Neural progenitor cell (in vitro differentiated cells): ENCODE data around the gene MAN2A2. TPM values are rescaled to one million over a fixed set of nuclear protein-coding genes. Genes with fewer than 3 reads are reported as not detected.

Experiments used
- DNase-seq: peaks from one replicate; pipeline ENCODE4 v3.0.0-alpha.2; 2016; ENCODE audit warnings: low spot score
- H2AFZ ChIP-seq: fragments of 200-600 bp; sonication (generic); replicated peaks from 2 replicates; pipeline ENCODE4 v1.6.1; 2016; ENCODE audit warnings: antibody characterized with exemption
- H3F3A ChIP-seq: fragments of 200-600 bp; sonication (generic); 2 replicates; pipeline ENCODE4 v1.6.1; 2016; ENCODE audit warnings: antibody characterized with exemption, low read depth
- H3K27ac ChIP-seq: fragments of 200-600 bp; sonication (generic); 2 replicates; pipeline ENCODE4 v1.5.1; 2016; ENCODE audit warnings: mild to moderate bottlenecking
- H3K27me3 ChIP-seq: fragments of 200-600 bp; sonication (generic); 2 replicates; pipeline ENCODE4 v1.6.1; 2016; ENCODE audit warnings: mild to moderate bottlenecking, moderate library complexity
- H3K36me3 ChIP-seq: fragments of 200-600 bp; sonication (generic); 2 replicates; pipeline ENCODE4 v1.5.1; 2016
- H3K4me1 ChIP-seq: fragments of 200-600 bp; sonication (generic); 2 replicates; pipeline ENCODE4 v1.6.1; 2016; ENCODE audit warnings: mixed run types
- H3K4me2 ChIP-seq: fragments of 200-600 bp; sonication (generic); 2 replicates; pipeline ENCODE4 v1.6.1; 2016
- H3K4me3 ChIP-seq: fragments of 200-600 bp; sonication (generic); 2 replicates; pipeline ENCODE4 v1.5.1; 2016
- H3K79me2 ChIP-seq: fragments of 200-600 bp; sonication (generic); 2 replicates; pipeline ENCODE4 v1.6.1; 2016; ENCODE audit warnings: low read depth
- H3K9ac ChIP-seq: fragments of 200-600 bp; sonication (generic); 2 replicates; pipeline ENCODE4 v1.6.1; 2016
- H3K9me3 ChIP-seq: fragments of 200-600 bp; sonication (generic); 2 replicates; pipeline ENCODE4 v1.5.1; 2016; ENCODE audit warnings: low read depth
- H4K20me1 ChIP-seq: fragments of 200-600 bp; sonication (generic); 2 replicates; pipeline ENCODE4 v1.6.1; 2016; ENCODE audit warnings: low read depth
- H3K27ac Mint-ChIP-seq: 3 replicates; pipeline ENCODE4 v1.8.0; 2021; ENCODE audit warnings: mixed read lengths
- H3K27me3 Mint-ChIP-seq: 2 replicates; pipeline ENCODE4 v1.8.0; 2022; ENCODE audit warnings: low read depth, mild to moderate bottlenecking, inconsistent platforms, moderate library complexity, mixed read lengths; ENCODE audit not compliant: insufficient read depth
- H3K36me3 Mint-ChIP-seq: 3 replicates; pipeline ENCODE4 v1.8.0; 2021; ENCODE audit warnings: mixed read lengths
- H3K4me1 Mint-ChIP-seq: 3 replicates; pipeline ENCODE4 v1.8.0; 2021; ENCODE audit warnings: mixed read lengths
- H3K4me3 Mint-ChIP-seq: 3 replicates; pipeline ENCODE4 v1.8.0; 2021; ENCODE audit warnings: mild to moderate bottlenecking, moderate library complexity, mixed read lengths
- H3K9me3 Mint-ChIP-seq: 3 replicates; pipeline ENCODE4 v1.8.0; 2020; ENCODE audit warnings: mixed read lengths
- EZH2 ChIP-seq: fragments of 200-600 bp; sonication (generic); IDR thresholded peaks from 2 replicates; pipeline ENCODE4 v1.6.1; 2017; ENCODE audit warnings: antibody characterized with exemption, mild to moderate bottlenecking, moderate library complexity
- EZH2phosphoT487 ChIP-seq: fragments of 200-600 bp; sonication (generic); IDR thresholded peaks from 2 replicates; pipeline ENCODE4 v1.6.1; 2017; ENCODE audit warnings: antibody characterized with exemption
- total RNA-seq: library from RNA; depleted of rRNA; stranded (reverse); fragments of >200 nt; gene quantifications from 2 replicates; pipeline ENCODE4 v1.2.3, GENCODE V29; 2015; ENCODE audit warnings: low replicate concordance
- TF ChIP-seq, protein P1 (sequence below): fragments of 200-600 bp; sonication (generic); IDR thresholded peaks from 2 replicates; pipeline ENCODE4 v1.5.1; 2017; ENCODE audit warnings: antibody characterized with exemption, mild to moderate bottlenecking

Gene MAN2A2
- total RNA-seq, 1 donor from 2014 or later, result 7.0 TPM

DNA sequence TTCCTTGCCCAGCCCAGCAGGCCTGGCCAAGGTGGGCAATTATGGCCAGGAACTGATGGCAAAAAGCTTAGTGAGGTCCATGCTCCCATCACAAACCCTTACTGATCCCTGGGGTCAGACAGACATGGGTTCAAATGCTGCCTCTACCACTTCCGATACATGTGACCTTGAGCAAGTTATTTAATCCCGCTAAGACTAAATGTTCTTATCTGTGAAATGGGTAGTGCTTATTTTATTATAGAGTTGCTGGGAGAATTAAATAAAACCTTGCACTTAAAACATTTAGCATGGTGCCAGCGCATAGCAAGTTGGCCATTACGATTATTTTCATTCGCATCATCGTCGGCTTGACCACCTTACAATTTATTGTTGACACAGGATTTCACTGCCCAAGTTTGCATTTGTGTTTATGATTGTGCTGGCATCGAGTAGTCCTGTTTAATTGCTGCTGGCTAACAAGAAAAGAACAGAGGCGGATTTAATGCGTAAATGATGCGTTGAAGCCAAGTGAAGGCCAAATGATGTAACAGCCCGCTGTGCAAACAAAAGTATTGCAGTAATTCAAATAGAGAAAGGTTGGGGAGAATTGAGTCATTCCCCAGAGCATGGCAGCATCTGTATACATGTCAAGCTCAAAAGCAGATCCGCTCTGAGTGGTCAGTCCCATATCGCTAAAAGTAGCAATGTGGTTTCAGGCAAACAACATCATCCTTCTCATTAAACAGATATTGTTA, 42.0 kb upstream of the MAN2A2 start:
- H3K4me2 ChIP-seq, result no peak overlapping the region
- H3K4me3 Mint-ChIP-seq, result no peak overlapping the region
- no peak overlapping the region for H3K9ac ChIP-seq
- no peak overlapping the region for H2AFZ ChIP-seq
- no peaks in the 10 kb centered on the region for H3K36me3 ChIP-seq
- TF ChIP-seq EZH2phosphoT487 (no peak), EZH2 (no peak)
- TF ChIP-seq, protein P1, sequence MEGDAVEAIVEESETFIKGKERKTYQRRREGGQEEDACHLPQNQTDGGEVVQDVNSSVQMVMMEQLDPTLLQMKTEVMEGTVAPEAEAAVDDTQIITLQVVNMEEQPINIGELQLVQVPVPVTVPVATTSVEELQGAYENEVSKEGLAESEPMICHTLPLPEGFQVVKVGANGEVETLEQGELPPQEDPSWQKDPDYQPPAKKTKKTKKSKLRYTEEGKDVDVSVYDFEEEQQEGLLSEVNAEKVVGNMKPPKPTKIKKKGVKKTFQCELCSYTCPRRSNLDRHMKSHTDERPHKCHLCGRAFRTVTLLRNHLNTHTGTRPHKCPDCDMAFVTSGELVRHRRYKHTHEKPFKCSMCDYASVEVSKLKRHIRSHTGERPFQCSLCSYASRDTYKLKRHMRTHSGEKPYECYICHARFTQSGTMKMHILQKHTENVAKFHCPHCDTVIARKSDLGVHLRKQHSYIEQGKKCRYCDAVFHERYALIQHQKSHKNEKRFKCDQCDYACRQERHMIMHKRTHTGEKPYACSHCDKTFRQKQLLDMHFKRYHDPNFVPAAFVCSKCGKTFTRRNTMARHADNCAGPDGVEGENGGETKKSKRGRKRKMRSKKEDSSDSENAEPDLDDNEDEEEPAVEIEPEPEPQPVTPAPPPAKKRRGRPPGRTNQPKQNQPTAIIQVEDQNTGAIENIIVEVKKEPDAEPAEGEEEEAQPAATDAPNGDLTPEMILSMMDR, result no peak
- no peaks in the 10 kb centered on the region for H3K36me3 Mint-ChIP-seq
- no peaks in the 10 kb centered on the region for H3F3A ChIP-seq
- peaks cover 10% of the 10 kb centered on the region for H3K4me1 Mint-ChIP-seq
- peaks cover 4% of the 10 kb centered on the region for H3K27me3 Mint-ChIP-seq
- H3K27me3 ChIP-seq, result no peaks in the 10 kb centered on the region
- H3K9me3 Mint-ChIP-seq, result no peaks in the 10 kb centered on the region
- H3K79me2 ChIP-seq, result no peaks in the 10 kb centered on the region
- H3K27ac ChIP-seq, result no peak overlapping the region
- H3K9me3 ChIP-seq, result no peaks in the 10 kb centered on the region
- H3K4me1 ChIP-seq, result peaks cover 4% of the 10 kb centered on the region
- no peak overlapping the region for H3K27ac Mint-ChIP-seq
- no peak overlapping the region for H3K4me3 ChIP-seq
- no peaks in the 10 kb centered on the region for H4K20me1 ChIP-seq
- no peak for DNase-seq

DNA sequence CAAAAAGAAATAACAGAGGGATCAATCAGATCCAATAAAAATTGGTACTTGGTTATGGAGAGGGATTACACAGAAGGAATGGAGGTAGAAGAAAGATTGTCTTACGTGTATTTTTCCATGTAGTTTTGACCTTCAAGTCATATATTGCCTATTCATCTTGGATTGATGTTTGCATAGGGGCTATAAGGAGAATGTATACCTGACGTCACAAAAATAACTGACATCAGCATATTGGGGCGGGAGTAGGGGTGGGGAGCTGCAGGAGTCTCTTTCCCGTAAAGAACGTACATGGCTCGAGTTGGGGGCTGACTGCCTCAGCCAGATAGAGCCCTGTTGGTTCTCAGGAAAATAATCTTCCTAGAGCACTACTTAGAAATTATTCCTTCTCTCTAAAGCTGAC, 40.6 kb upstream of the MAN2A2 start:
- H3K27me3 Mint-ChIP-seq, result peaks cover 7% of the 10 kb centered on the region
- no peaks in the 10 kb centered on the region for H3K36me3 Mint-ChIP-seq
- peaks cover 10% of the 10 kb centered on the region for H3K4me1 Mint-ChIP-seq
- Histone ChIP-seq H4K20me1 (no peaks in the 10 kb centered on the region), H3K4me2 (no peak overlapping the region), H2AFZ (no peak overlapping the region), H3K4me3 (no peak overlapping the region), H3K9me3 (no peaks in the 10 kb centered on the region), H3K27ac (no peak overlapping the region), H3K4me1 (peaks cover 4% of the 10 kb centered on the region), H3F3A (no peaks in the 10 kb centered on the region), H3K9ac (no peak overlapping the region), H3K36me3 (no peaks in the 10 kb centered on the region), H3K27me3 (no peaks in the 10 kb centered on the region), H3K79me2 (no peaks in the 10 kb centered on the region)
- no peak overlapping the region for H3K27ac Mint-ChIP-seq
- no peak overlapping the region for H3K4me3 Mint-ChIP-seq
- DNase-seq, result no peak
- no peak for TF ChIP-seq EZH2phosphoT487
- TF ChIP-seq EZH2, result no peak
- TF ChIP-seq, protein P1, result no peak
- no peaks in the 10 kb centered on the region for H3K9me3 Mint-ChIP-seq

DNA sequence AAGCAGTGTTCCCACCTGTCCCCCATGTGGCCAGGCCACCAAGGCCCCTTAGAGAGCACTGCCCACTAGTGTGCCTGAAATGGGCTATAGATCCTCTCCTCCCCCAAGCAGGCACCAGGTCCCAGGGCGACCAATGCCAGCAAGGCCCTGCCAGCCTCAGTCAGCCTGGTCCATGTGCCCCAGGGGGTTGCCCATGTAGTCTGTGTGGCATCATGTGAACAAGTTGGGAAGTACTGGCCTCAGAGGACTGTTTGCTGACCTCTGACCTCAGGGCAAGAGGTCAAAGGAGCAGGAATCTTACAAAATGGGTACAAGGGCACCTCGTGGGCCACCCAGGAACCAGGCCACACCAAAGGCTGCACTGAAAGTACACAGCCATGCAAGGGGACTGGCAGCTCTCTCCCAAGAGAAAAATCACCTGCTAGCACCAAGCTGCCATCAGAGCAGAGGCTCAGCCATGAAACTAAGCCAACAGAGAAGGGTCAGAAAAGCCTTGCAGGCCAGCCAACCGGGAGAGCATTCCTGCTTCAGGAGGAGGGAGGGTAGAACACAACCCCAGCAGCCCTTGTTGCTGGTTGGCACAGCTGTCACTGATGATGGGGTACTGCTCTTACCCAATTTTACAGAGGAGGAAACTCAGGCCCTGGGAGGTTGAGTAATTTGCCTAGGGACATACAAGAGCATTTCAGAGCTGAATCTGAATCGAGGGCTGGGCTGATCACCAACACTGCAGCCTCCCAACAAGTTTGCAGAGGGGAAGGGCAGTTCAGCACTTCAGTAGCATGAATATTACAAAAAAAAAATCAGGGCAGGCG, 39.9 kb upstream of the MAN2A2 start:
- no peak overlapping the region for H3K9ac ChIP-seq
- H4K20me1 ChIP-seq, result no peaks in the 10 kb centered on the region
- H2AFZ ChIP-seq, result no peak overlapping the region
- H3K27me3 ChIP-seq, result no peaks in the 10 kb centered on the region
- H3F3A ChIP-seq, result no peaks in the 10 kb centered on the region
- H3K9me3 ChIP-seq, result no peaks in the 10 kb centered on the region
- peaks cover 4% of the 10 kb centered on the region for H3K4me1 ChIP-seq
- no peak overlapping the region for H3K4me3 ChIP-seq
- no peaks in the 10 kb centered on the region for H3K36me3 ChIP-seq
- no peak overlapping the region for H3K4me2 ChIP-seq
- no peaks in the 10 kb centered on the region for H3K79me2 ChIP-seq
- TF ChIP-seq, protein P1, result no peak
- TF ChIP-seq EZH2phosphoT487 (no peak), EZH2 (no peak)
- peaks cover 7% of the 10 kb centered on the region for H3K27me3 Mint-ChIP-seq
- no peaks in the 10 kb centered on the region for H3K9me3 Mint-ChIP-seq
- peaks cover 10% of the 10 kb centered on the region for H3K4me1 Mint-ChIP-seq
- no peak overlapping the region for H3K27ac Mint-ChIP-seq
- no peak for DNase-seq
- H3K27ac ChIP-seq, result no peak overlapping the region
- no peak overlapping the region for H3K4me3 Mint-ChIP-seq
- H3K36me3 Mint-ChIP-seq, result no peaks in the 10 kb centered on the region
